Measurements from ENCODE around the gene SLK. TPM values are rescaled to one million over a fixed set of nuclear protein-coding genes. Genes with fewer than 3 reads are reported as not detected.

The SLK gene
- total and polyA plus RNA-seq, 7 donors, result 15.5 to 48.6 (median 36.6) TPM

DNA sequence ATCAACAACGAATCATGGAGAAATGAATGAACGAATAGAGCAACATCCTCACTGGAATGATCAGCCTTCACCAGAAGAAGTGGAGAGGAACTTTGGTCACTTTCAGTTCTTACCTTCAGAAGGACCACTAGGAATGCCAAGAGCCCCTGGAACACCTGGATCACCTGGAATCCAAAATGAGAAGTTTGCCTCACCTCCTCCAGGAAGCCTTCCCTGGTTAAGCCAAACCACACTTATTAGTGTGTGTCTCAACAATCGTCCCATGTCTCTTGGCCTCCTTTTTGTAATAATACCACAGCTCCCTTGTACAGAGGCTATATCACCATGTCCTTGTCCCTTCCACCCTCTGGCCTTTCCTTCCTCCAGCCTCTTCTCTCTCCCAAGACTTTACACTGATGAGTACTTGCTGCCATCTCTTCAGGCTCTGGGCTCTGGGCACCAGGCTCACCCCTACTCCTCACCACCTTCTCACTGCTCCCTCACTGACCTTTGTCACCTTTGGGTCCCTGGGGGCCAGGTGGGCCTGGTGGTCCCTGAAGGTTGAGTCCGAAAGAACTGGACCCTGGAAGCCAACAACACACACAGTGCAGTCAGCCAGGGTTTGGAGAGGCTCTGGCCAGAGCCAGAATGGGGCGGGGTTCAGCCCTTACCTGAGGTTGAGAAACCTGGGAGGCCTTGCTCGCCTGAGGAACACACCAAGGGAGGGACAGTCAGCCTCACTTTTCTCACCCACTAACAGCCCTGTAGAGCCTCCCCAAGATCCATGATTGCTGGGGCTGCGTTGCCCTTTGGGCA, 72.2 kb downstream of the SLK start:
- H3K9me3 ChIP-seq, result no peaks in the 10 kb centered on the region
- DNase-seq (no peak), ATAC-seq (no peak)
- WGBS, 3 donors, result 87 to 95% (median 89%) methylated on average over 7 of the region's 7 CpGs
- intact Hi-C loops (cut with DNase I), result no loop called here
- peaks cover 0 to 2% (median 0%) of the 10 kb centered on the region in 3 donors for H3K27me3 ChIP-seq (ENCODE audit: insufficient read depth in 3 of 3, low read length in 2 of 3)
- no peaks in the 10 kb centered on the region for H3K36me3 ChIP-seq (ENCODE audit: insufficient read depth in 1 of 2, low read depth in 1 of 2)
- TF ChIP-seq, protein P1, sequence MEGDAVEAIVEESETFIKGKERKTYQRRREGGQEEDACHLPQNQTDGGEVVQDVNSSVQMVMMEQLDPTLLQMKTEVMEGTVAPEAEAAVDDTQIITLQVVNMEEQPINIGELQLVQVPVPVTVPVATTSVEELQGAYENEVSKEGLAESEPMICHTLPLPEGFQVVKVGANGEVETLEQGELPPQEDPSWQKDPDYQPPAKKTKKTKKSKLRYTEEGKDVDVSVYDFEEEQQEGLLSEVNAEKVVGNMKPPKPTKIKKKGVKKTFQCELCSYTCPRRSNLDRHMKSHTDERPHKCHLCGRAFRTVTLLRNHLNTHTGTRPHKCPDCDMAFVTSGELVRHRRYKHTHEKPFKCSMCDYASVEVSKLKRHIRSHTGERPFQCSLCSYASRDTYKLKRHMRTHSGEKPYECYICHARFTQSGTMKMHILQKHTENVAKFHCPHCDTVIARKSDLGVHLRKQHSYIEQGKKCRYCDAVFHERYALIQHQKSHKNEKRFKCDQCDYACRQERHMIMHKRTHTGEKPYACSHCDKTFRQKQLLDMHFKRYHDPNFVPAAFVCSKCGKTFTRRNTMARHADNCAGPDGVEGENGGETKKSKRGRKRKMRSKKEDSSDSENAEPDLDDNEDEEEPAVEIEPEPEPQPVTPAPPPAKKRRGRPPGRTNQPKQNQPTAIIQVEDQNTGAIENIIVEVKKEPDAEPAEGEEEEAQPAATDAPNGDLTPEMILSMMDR (IDR thresholded peaks at IDR 0.05), result no peak
- no peaks in the 10 kb centered on the region for H3K4me1 ChIP-seq
- H3K4me3 ChIP-seq, result no peak overlapping the region
- H3K27ac ChIP-seq, result no peak overlapping the region

- Histone ChIP-seq H3K27me3 (ENCODE audit: insufficient read depth in 3 of 3, low read length in 2 of 3) (peaks cover 0 to 2% (median 0%) of the 10 kb centered on the region in 3 donors), H3K4me1 (no peaks in the 10 kb centered on the region), H3K9me3 (no peaks in the 10 kb centered on the region), H3K36me3 (ENCODE audit: insufficient read depth in 1 of 2, low read depth in 1 of 2) (no peaks in the 10 kb centered on the region), H3K27ac (no peak overlapping the region), H3K4me3 (no peak overlapping the region)
- ATAC-seq (no peak), DNase-seq (no peak)
- intact Hi-C loops (cut with DNase I), result no loop called here
- 68 to 79% (median 75%) methylated on average over 6 of the region's 6 CpGs for WGBS, 3 donors
- TF ChIP-seq, protein P1 (IDR thresholded peaks at IDR 0.05), result no peak
Observed at GRCh38 chr10:104040382-104040781, 73.4 kb downstream of the SLK start.

DNA sequence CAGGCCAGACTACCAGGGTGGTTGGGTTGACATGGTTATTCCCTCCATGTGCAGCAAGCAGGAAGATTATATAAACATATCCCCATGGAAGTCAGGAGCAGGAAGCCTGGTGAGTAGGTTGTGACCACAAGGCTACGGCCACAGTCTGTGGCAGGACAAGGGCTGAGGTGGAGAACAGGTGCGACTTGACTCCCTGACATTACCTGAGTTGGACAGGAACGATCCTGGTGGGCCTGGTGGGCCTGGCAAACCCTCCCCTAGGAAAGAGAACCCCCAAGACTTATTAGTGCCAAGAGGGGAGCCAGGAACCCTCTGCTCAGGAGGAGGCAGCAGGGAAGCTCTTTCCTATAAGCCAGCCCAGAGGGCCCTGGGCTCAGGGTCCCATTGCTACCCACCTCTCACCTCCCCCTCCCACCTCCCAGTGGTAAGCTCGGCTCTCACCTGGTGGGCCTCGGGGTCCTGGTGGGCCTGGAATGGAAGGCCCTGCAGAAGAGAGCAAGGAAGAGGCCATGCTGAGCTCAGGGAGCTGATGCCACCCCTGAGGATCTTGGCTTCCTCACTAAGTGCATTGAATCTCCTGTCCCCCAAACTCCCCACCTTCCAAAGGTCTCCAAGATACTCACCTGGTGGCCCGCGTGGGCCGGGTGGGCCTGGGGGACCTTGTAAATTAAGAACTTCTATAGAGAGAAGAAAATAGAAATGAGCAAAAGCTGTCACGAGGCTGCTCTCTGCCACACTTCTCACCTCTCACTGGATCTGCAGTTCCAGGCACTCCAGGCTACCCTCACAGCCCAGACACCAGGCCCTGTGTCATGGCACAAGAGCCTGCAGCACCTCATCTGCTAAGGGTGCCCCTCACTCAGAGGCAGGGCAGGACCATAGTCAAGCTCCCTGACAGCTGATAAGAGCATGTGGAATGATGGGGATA, 74.2 kb downstream of the SLK start:
- Histone ChIP-seq H3K27me3 (ENCODE audit: insufficient read depth in 3 of 3, low read length in 2 of 3) (peaks cover 0 to 2% (median 0%) of the 10 kb centered on the region in 3 donors), H3K4me1 (no peaks in the 10 kb centered on the region), H3K36me3 (ENCODE audit: insufficient read depth in 1 of 2, low read depth in 1 of 2) (no peaks in the 10 kb centered on the region), H3K9me3 (no peaks in the 10 kb centered on the region), H3K4me3 (no peak overlapping the region), H3K27ac (no peak overlapping the region)
- no peak for DNase-seq
- ATAC-seq, result no peak
- 79 to 83% (median 83%) methylated on average over 9 of the region's 9 CpGs for whole genome bisulfite sequencing, 3 donors
- TF ChIP-seq, protein P1 (IDR thresholded peaks at IDR 0.05), result no peak
- intact Hi-C loops (cut with DNase I), result no loop called here

DNA sequence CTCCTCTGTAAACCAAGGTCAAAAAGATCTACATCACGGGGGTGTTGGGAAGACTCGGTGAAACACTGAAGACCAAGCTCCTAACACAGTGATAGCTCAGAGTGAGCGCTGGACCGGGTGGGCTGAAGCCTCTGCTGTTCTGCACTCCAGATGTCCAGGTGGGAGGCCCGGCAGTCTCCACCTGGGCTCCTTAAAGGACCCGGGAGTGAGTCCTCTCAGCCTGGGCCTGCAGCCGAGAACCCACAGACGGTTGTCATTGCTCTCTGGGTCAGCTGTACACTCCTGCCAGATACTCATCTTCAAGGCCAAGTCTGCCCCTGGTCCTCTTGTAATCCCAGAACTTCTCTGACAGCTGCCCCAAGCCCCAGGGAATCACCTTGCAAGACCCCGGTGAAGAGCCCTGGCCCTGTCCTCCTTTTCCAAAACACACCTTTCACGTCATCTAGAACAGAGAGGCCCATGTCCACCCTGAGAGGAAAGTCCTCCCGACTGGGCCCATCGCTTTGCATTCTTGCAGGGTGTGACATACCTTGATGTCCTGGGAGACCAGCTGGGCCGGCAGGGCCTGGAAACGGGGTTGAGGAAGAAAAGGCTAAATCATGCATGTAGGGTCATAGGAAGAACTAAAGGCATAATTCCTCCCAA, 75.1 kb downstream of the SLK start:
- TF ChIP-seq, protein P1 (IDR thresholded peaks at IDR 0.05), result no peak
- H3K4me3 ChIP-seq, result no peak overlapping the region
- H3K27ac ChIP-seq, result no peak overlapping the region
- H3K36me3 ChIP-seq (ENCODE audit: insufficient read depth in 1 of 2, low read depth in 1 of 2), result no peaks in the 10 kb centered on the region
- 71 to 75% (median 74%) methylated on average over 14 of the region's 14 CpGs for WGBS, 3 donors
- H3K4me1 ChIP-seq, result no peaks in the 10 kb centered on the region
- DNase-seq (no peak), ATAC-seq (no peak)
- no peaks in the 10 kb centered on the region for H3K9me3 ChIP-seq
- intact Hi-C loops (cut with DNase I), result no loop called here
- peaks cover 0 to 2% (median 0%) of the 10 kb centered on the region in 3 donors for H3K27me3 ChIP-seq (ENCODE audit: insufficient read depth in 3 of 3, low read length in 2 of 3)

All from psoas muscle (tissue), 8 donors.